Epithelial cell of esophagus (primary cell): ENCODE results near the gene CSTF1.

Experiments
- DNase-seq: peaks from one replicate; pipeline ENCODE4 v3.0.0; 2010; ENCODE audit warnings: low read depth
- H3K4me3 ChIP-seq: 2 replicates; pipeline ENCODE4 v1.5.1; 2011; ENCODE audit warnings: mild to moderate bottlenecking, low read length, control low read depth
- CTCF ChIP-seq: IDR thresholded peaks from 2 replicates; pipeline ENCODE4 v1.5.1; 2011; ENCODE audit warnings: low read depth, mild to moderate bottlenecking, low read length, control low read depth, inconsistent platforms; ENCODE audit not compliant: insufficient read depth; ENCODE audit errors: missing control alignments

CSTF1 gene

DNA sequence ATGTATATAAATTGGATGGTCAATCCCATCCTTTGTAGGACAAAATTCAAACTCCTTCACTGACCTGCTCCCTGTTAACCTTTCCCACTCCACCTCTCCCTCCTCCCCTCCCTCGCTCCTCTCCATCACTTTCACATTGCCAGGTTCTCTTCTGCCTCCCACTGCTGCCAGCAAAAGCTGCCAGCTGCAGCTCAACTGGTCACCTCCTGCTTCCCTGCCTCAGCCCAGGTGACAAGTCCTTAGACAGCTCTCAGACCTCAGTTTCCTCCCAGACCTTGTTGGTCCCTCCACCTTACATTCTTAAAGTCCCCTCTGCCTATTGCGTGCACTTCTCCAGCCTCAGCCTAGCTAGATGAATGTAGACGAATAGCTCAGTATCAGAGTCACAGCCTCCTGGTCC lies 52.7 kb downstream of the CSTF1 start:
- no peak for DNase-seq
- H3K4me3 ChIP-seq, result no peak overlapping the region
- no peak for TF ChIP-seq CTCF

- H3K4me3 ChIP-seq, result no peak overlapping the region
- no peak for TF ChIP-seq CTCF
- DNase-seq, result no peak
These were observed 53.1 kb downstream of the CSTF1 start for GRCh38 chr20:56445540-56445939.

DNA sequence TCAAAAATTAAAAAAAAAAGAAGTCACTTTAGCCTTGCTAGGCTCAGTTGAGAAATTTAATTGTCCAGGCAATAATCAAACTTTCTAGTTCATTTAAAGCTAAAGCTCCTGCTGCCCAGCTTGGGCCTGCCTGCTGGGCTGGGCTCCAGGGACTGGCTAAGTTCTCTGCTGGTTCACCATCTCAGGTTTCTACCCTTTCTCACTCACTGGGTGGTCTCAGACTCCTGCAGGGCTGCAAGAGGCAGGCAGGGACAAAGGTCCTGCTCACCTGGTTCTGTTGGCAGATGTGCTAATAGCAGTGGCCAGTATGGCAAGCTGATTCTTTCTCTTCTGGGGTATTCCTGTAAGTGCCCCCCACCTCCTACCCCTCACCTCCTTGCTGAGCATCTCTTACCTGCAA lies 54.8 kb downstream of the CSTF1 start:
- H3K4me3 ChIP-seq, result no peak overlapping the region
- no peak for TF ChIP-seq CTCF
- DNase-seq, result no peak

GRCh38 chr20:56449459-56449858 lies 57.0 kb downstream of the CSTF1 start:
- DNase-seq, result no peak
- no peak for TF ChIP-seq CTCF

GRCh38 chr20:56451056-56451765 lies 58.8 kb downstream of the CSTF1 start:
- H3K4me3 ChIP-seq, result no peak overlapping the region
- no peak for TF ChIP-seq CTCF

More at GRCh38 chr20:56449459-56449858, 57.0 kb downstream of the CSTF1 start:
- H3K4me3 ChIP-seq, result no peak overlapping the region

GRCh38 chr20:56453352-56453751 lies 60.9 kb downstream of the CSTF1 start:
- H3K4me3 ChIP-seq, result no peak overlapping the region
- no peak for DNase-seq
- no peak for TF ChIP-seq CTCF

More at GRCh38 chr20:56451056-56451765, 58.8 kb downstream of the CSTF1 start:
- DNase-seq, result peak; percentile 22

GRCh38 chr20:56454754-56455153 lies 62.3 kb downstream of the CSTF1 start:
- DNase-seq, result no peak
- H3K4me3 ChIP-seq, result no peak overlapping the region
- TF ChIP-seq CTCF, result no peak
